ENCODE measurements around the gene UNC13B.
"Not testable (repeated sequence)": the region's sequence is repeated elsewhere in the genome, so short reads cannot be mapped to it uniquely, and the experiment has no call there.

UNC13B gene

GRCh38 chr9:35163413-35163812 is 1.6 kb downstream of the UNC13B start:
- DNase-seq: no peak

- DNase-seq: peak; percentile 27
Observed at GRCh38 chr9:35164711-35165110, 2.9 kb downstream of the UNC13B start.

- DNase-seq: not testable (repeated sequence)
Observed at GRCh38 chr9:35167429-35167828, 5.6 kb downstream of the UNC13B start.

- DNase-seq: no peak
Observed at GRCh38 chr9:35168963-35169362, 7.2 kb downstream of the UNC13B start.

- DNase-seq: no peak
Observed at GRCh38 chr9:35172878-35173277, 11.1 kb downstream of the UNC13B start.

GRCh38 chr9:35177520-35177919 is 15.7 kb downstream of the UNC13B start:
- no peak for DNase-seq

- no peak for DNase-seq
Observed at GRCh38 chr9:35179347-35180280, 17.8 kb downstream of the UNC13B start.

- DNase-seq: no peak
Observed at GRCh38 chr9:35180801-35181200, 19.0 kb downstream of the UNC13B start.

DNA sequence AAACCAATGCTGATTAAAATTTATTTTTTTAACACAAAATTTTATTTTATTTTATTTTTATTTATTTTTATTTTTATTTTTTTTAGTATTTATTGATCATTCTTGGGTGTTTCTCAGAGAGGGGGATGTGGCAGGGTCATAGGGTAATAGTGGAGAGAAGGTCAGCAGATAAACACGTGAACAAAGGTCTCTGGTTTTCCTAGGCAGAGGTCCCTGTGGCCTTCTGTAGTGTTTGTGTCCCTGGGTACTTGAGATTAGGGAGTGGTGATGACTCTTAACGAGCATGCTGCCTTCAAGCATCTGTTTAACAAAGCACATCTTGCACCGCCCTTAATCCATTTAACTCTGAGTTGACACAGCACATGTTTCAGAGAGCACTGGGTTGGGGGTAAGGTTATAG is 20.6 kb downstream of the UNC13B start:
- DNase-seq: not testable (repeated sequence)

DNA sequence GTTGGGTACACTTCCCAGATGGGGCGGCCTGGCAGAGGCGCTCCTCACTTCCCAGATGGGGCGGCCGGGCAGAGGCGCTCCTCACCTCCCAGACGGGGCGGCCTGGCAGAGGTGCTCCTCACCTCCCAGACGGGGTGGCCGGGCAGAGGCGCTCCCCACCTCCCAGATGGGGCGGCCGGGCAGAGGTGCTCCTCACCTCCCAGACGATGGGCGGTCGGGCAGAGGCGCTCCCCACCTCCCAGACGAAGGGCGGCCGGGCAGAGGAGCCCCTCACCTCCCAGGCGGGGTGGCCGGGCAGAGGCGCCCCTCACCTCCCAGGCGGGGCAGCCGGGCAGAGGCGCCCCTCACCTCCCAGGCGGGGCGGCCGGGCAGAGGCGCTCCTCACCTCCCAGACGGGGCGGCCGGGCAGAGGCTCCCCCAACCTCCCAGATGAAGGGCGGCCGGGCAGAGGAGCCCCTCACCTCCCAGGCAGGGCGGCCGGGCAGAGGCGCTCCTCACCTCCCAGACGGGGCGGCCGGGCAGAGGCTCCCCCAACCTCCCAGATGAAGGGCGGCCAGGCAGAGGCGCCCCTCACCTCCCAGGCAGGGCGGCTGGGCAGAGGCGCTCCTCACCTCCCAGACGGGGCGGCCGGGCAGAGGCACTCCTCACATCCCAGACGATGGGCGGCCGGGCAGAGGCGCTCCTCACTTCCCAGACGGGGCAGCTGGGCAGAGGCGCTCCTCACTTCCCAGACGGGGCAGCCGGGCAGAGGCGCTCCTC is 21.4 kb downstream of the UNC13B start:
- DNase-seq: not testable (repeated sequence)

- not testable (repeated sequence) for DNase-seq
Observed at GRCh38 chr9:35183755-35184480, 22.1 kb downstream of the UNC13B start.

GRCh38 chr9:35186524-35186923 is 24.7 kb downstream of the UNC13B start:
- DNase-seq: no peak

DNA sequence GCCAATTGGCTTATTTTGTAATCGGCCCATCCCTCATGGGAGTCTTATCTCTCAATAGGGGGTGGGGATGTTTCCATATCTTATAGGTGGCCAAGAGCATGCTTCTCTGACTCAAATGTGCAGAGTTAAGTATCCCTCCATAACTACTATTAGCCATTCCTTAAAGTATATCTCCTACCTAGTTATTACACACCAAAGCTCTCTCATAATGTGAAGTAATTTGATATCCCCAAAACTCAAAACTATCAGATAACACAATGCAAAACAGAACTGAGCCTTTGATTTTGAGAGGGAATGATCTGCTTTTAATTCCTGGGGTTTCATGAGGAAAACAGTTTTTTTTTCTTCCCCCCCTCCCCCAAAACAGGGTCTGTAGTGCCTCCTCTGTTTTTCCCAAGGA is 28.4 kb downstream of the UNC13B start:
- DNase-seq: no peak

- no peak for DNase-seq
Observed at GRCh38 chr9:35191105-35191504, 29.3 kb downstream of the UNC13B start.

GRCh38 chr9:35193762-35194161 is 32.0 kb downstream of the UNC13B start:
- DNase-seq: no peak

DNA sequence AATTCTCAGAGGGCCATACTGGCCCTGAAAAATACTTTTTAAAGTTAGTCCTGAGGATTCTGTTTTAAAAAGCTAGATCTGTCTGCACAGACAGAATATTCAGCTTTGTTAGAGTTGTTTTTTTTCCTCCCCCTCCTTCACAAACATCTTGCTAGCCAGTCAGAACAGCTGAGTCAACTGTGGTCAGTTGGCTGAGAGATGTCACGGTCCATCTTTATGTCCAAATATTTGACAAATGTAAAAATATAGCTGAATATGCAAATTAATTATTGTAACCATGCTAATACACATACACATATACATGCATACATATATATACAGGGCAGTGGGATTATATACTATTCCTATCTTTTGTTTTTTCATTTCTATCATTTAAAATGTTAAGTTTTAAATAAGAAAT is 33.9 kb downstream of the UNC13B start:
- peak; percentile 1 for DNase-seq

DNA sequence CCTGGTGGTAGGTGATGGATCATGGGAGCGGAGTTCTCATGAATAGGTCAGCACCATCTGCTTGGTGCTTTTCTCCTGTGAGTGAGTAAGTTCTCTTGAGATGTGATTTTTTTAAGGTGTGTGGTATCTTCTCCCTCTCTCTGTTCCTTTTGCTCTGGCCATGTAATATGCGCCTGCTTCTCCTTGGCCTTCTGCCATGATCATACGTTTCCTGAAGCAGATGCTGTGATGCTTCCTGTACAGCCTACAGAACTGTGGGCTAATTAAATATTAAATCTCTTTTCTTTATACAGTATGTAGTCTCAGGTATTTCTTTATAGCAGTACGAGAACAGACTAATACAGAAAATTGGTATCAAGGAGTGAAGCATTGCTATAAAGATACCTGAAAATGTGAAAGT is 36.4 kb downstream of the UNC13B start:
- no peak for DNase-seq

DNA sequence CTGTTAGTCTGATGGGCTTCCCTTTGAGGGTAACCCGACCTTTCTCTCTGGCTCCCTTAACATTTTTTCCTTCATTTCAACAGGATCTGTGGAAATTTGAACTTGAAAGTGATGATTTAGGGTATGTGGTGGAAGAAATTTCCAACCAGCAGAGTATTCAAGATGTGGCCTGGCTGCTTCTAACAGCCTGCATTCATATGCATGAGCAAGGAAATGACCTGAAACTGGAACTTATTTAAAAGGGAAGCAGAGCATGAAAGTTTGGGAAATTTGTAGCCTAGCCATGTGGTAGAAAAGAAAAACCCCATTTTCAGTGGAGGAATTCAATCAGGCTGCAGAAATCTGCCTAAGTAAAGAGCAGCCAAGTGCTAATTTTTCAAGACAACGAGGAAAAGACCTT is 41.7 kb downstream of the UNC13B start:
- DNase-seq: no peak

DNA sequence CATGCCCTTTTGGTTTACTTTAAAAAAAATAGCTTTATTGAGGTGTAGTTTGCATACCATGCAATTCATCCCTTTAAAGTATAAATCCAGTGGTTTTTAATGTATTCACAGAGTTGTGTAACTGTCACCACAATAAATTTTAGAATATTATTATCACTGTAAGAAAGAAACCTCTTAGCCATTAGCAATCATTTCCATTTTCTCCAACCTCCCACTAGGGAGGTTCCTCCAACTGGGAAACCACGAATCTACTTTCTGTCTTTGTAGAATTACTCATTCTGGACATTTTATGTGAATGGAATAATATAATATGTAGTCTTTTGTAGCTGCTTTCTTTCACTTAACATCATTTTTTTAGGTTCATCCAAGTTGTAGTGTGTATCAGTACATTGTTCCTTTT is 43.5 kb downstream of the UNC13B start:
- DNase-seq: no peak

- no peak for DNase-seq
Observed at GRCh38 chr9:35211854-35212253, 50.0 kb downstream of the UNC13B start.

DNA sequence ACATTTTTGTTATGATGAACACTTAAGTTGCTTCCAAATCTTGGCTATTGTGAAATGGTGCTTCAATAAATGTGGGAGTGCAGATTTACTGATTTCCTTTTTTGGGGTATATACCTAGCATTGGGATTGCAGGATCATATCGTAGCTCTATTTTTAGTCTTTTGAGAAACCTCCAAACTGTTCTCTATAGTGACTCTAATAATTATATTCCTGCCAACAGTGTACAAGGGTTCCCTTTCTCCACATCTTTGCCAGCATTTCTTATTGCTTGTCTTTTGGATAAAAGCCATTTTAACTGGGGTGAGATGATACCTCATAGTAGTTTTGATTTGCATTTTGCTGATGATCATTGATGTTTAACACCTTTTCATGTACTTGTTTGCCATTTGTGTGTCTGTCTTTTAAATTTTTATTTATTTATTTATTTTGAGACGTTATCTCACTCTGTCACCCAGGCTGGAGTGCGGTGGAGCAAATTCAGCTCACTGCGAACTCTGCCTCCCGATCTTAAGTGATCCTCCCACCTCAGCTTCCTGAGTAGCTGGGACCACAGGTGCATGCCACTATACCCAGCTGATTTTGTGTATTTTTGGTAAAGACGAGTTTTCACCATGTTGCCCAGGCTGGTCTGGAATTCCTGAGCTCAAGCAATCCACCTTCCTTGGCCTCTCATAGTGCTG is 59.0 kb downstream of the UNC13B start:
- DNase-seq: no peak

GRCh38 chr9:35225677-35226076 is 63.9 kb downstream of the UNC13B start:
- no peak for DNase-seq
